Stomach smooth muscle (tissue), 2 donors: ENCODE results near the gene TRMT112.
A peak's percentile ranks its signal among the peaks of the same experiment; 100 is the strongest.

ENCODE experiments used
- H3K27ac ChIP-seq: one replicate; pipeline ENCODE4 v1.7.0; 2013; ENCODE audit warnings: mild to moderate bottlenecking, low read length, inconsistent platforms
- H3K27me3 ChIP-seq, 2 donors: one replicate each; pipeline ENCODE4 v1.7.0; 2013; ENCODE audit warnings: low read length in 2 of 2; ENCODE audit not compliant: insufficient read depth in 2 of 2, control insufficient read depth in 1 of 2
- H3K36me3 ChIP-seq, 2 donors: one replicate each; pipeline ENCODE4 v1.7.0; 2013; ENCODE audit warnings: low read length in 2 of 2; ENCODE audit not compliant: control insufficient read depth in 2 of 2, insufficient read depth in 2 of 2
- H3K4me1 ChIP-seq: one replicate; pipeline ENCODE4 v1.7.0; 2013; ENCODE audit warnings: low read length; ENCODE audit not compliant: control insufficient read depth, insufficient read depth
- H3K4me3 ChIP-seq, 2 donors: one replicate each; pipeline ENCODE4 v1.7.0; 2013; ENCODE audit warnings: low read length in 2 of 2
- H3K9ac ChIP-seq, 2 donors: one replicate each; pipeline ENCODE4 v1.7.0; 2013; ENCODE audit warnings: low read length in 2 of 2, mild to moderate bottlenecking in 1 of 2
- H3K9me3 ChIP-seq, 2 donors: one replicate each; pipeline ENCODE4 v1.7.0; 2013; ENCODE audit warnings: low read length in 2 of 2; ENCODE audit not compliant: control insufficient read depth in 2 of 2
- donor health status: healthy.
- donor health status: Pancreatic carcinoma.

Gene TRMT112

GRCh38 chr11:64305075-64305690, 12.2 kb downstream of the TRMT112 start, which contains the start of gene ESRRA:
TSS of gene ESRRA (plus strand) at chr11:64305524. CDS start at chr11:64307180, 1,656 bp downstream.
- H3K4me1 ChIP-seq, result peaks cover 42% of the 10 kb centered on the region
- peak within 1 kb of the TSS; percentile 89 to 94 for H3K9ac ChIP-seq
- H3K4me3 ChIP-seq, result peak within 1 kb of the TSS; percentile 76 to 86
- H3K27me3 ChIP-seq, result peaks cover 13 to 14% of the 10 kb centered on the region in 2 donors
- H3K9me3 ChIP-seq, result no peaks in the 10 kb centered on the region
- H3K27ac ChIP-seq, result peak within 1 kb of the TSS; percentile 98
- H3K36me3 ChIP-seq, result no peaks in the 10 kb centered on the region

GRCh38 chr11:64304316-64305072, 12.9 kb downstream of the TRMT112 start:
- Histone ChIP-seq H3K27me3 (peaks cover 20 to 21% of the 10 kb centered on the region in 2 donors), H3K9ac (peak overlapping the region; percentile 89 to 94), H3K4me1 (peaks cover 49% of the 10 kb centered on the region)

GRCh38 chr11:64304032-64304315, 13.4 kb downstream of the TRMT112 start:
- no peaks in the 10 kb centered on the region for H3K9me3 ChIP-seq
- H3K27ac ChIP-seq, result peak overlapping the region; percentile 98
- peaks cover 20 to 26% of the 10 kb centered on the region in 2 donors for H3K27me3 ChIP-seq
- H3K9ac ChIP-seq, result peak overlapping the region; percentile 89 to 94
- H3K4me3 ChIP-seq, result peak overlapping the region; percentile 76 to 86
- H3K4me1 ChIP-seq, result peaks cover 54% of the 10 kb centered on the region
- no peaks in the 10 kb centered on the region for H3K36me3 ChIP-seq

More at GRCh38 chr11:64304316-64305072, 12.9 kb downstream of the TRMT112 start:
- no peaks in the 10 kb centered on the region for H3K36me3 ChIP-seq
- peak overlapping the region; percentile 76 to 86 for H3K4me3 ChIP-seq
- no peaks in the 10 kb centered on the region for H3K9me3 ChIP-seq
- peak overlapping the region; percentile 98 for H3K27ac ChIP-seq

GRCh38 chr11:64303109-64304031, 14.0 kb downstream of the TRMT112 start:
- peak overlapping the region; percentile 76 to 86 for H3K4me3 ChIP-seq
- H3K36me3 ChIP-seq, result no peaks in the 10 kb centered on the region
- peaks cover 56% of the 10 kb centered on the region for H3K4me1 ChIP-seq
- peaks cover 21 to 32% of the 10 kb centered on the region in 2 donors for H3K27me3 ChIP-seq
- no peaks in the 10 kb centered on the region for H3K9me3 ChIP-seq
- H3K9ac ChIP-seq, result peak overlapping the region; percentile 89 to 94
- peak overlapping the region; percentile 98 for H3K27ac ChIP-seq

GRCh38 chr11:64299847-64300648, 17.3 kb downstream of the TRMT112 start, which contains the start of gene CATSPERZ:
TSS of gene CATSPERZ (plus strand) at chr11:64300358. CDS start at chr11:64300411, 53 bp downstream.
- Histone ChIP-seq H3K27ac (no peak within 1 kb of the TSS), H3K4me1 (peaks cover 37% of the 10 kb centered on the region), H3K27me3 (peaks cover 52 to 63% of the 10 kb centered on the region in 2 donors), H3K9me3 (no peaks in the 10 kb centered on the region), H3K9ac (no peak within 1 kb of the TSS), H3K36me3 (no peaks in the 10 kb centered on the region), H3K4me3 (peak within 1 kb of the TSS; percentile 53 to 61)

- Histone ChIP-seq H3K36me3 (no peaks in the 10 kb centered on the region), H3K9ac (no peak overlapping the region), H3K4me3 (peak overlapping the region; percentile 12 to 60), H3K27ac (no peak overlapping the region), H3K4me1 (peaks cover 32% of the 10 kb centered on the region), H3K27me3 (peaks cover 55 to 66% of the 10 kb centered on the region in 2 donors), H3K9me3 (no peaks in the 10 kb centered on the region)
These were observed 18.2 kb downstream of the TRMT112 start for GRCh38 chr11:64298966-64299846.

- H3K9ac ChIP-seq, result no peak overlapping the region
- peaks cover 64 to 75% of the 10 kb centered on the region in 2 donors for H3K27me3 ChIP-seq
- H3K4me3 ChIP-seq, result no peak overlapping the region
- no peaks in the 10 kb centered on the region for H3K36me3 ChIP-seq
- peaks cover 25% of the 10 kb centered on the region for H3K4me1 ChIP-seq
- no peak overlapping the region for H3K27ac ChIP-seq
- no peaks in the 10 kb centered on the region for H3K9me3 ChIP-seq
These were observed 19.5 kb downstream of the TRMT112 start for GRCh38 chr11:64297699-64298358.

- Histone ChIP-seq H3K4me3 (no peak overlapping the region), H3K4me1 (peaks cover 30% of the 10 kb centered on the region), H3K9me3 (no peaks in the 10 kb centered on the region), H3K36me3 (no peaks in the 10 kb centered on the region), H3K27ac (no peak overlapping the region), H3K27me3 (peaks cover 67 to 83% of the 10 kb centered on the region in 2 donors), H3K9ac (no peak overlapping the region)
These were observed 20.3 kb downstream of the TRMT112 start for GRCh38 chr11:64296830-64297698.
